Keratinocyte (primary cell): ENCODE measurements around the gene ATP6V0E1. TPM values are rescaled to one million over a fixed set of nuclear protein-coding genes. Genes with fewer than 3 reads are reported as not detected.
A peak's percentile ranks its signal among the peaks of the same experiment; 100 is the strongest.

Experiments
- DNase-seq: peaks from one replicate; pipeline ENCODE4 v3.0.0-alpha.2; 2011; ENCODE audit warnings: low read depth, missing footprints, low spot score
- FAIRE-seq: peaks from 2 replicates; lab custom pipeline; 2011; peaks lifted over from hg19 to GRCh38; lab: Jason Lieb, UNC
- H2AFZ ChIP-seq: 2 replicates; pipeline ENCODE4 v1.6.0; 2012; ENCODE audit warnings: low read length, control low read depth, inconsistent platforms; ENCODE audit not compliant: control insufficient read depth
- H3K27ac ChIP-seq: 2 replicates; pipeline ENCODE4 v1.5.1; 2011; ENCODE audit warnings: low read length; ENCODE audit not compliant: control insufficient read depth, insufficient read depth
- H3K27me3 ChIP-seq: 3 replicates; pipeline ENCODE4 v1.6.0; 2011; ENCODE audit warnings: low read length; ENCODE audit not compliant: control insufficient read depth, insufficient read depth; ENCODE audit errors: extremely low read depth
- H3K36me3 ChIP-seq, 2 experiments: 2 replicates in 1 of 2; 3 replicates in 1 of 2; pipeline ENCODE4 v1.5.1; 2011; ENCODE audit warnings: low read length in 2 of 2, mild to moderate bottlenecking in 1 of 2; ENCODE audit not compliant: control insufficient read depth in 2 of 2, insufficient read depth in 2 of 2; ENCODE audit errors: extremely low read depth in 1 of 2
- H3K4me1 ChIP-seq: 3 replicates; pipeline ENCODE4 v1.5.1; 2011; ENCODE audit warnings: low read length; ENCODE audit not compliant: control insufficient read depth, insufficient read depth; ENCODE audit errors: extremely low read depth
- H3K4me2 ChIP-seq: 3 replicates; pipeline ENCODE4 v1.6.0; 2011; ENCODE audit warnings: low read depth, low read length; ENCODE audit not compliant: control insufficient read depth, insufficient read depth; ENCODE audit errors: extremely low read depth
- H3K4me3 ChIP-seq, 3 experiments: fragments of 200-600 bp in 1 of 3; sonication (generic) in 1 of 3; 2 replicates in 2 of 3; 3 replicates in 1 of 3; pipeline ENCODE4 v1.5.1; 2011 to 2016; ENCODE audit warnings: low read length in 3 of 3, mild to moderate bottlenecking in 3 of 3, control low read depth in 2 of 3, inconsistent platforms in 1 of 3, low read depth in 1 of 3, mixed read lengths in 1 of 3, mixed run types in 1 of 3, moderate library complexity in 1 of 3; ENCODE audit not compliant: control insufficient read depth in 2 of 3, insufficient read depth in 2 of 3; ENCODE audit errors: extremely low read depth in 1 of 3
- H3K79me2 ChIP-seq: 2 replicates; pipeline ENCODE4 v1.6.0; 2012; ENCODE audit warnings: low read length; ENCODE audit not compliant: control insufficient read depth, insufficient read depth
- H3K9ac ChIP-seq: 3 replicates; pipeline ENCODE4 v1.6.0; 2011; ENCODE audit warnings: low read length; ENCODE audit not compliant: control insufficient read depth, insufficient read depth; ENCODE audit errors: extremely low read depth
- H3K9me1 ChIP-seq: 3 replicates; pipeline ENCODE4 v1.6.0; 2011; ENCODE audit warnings: low read length; ENCODE audit not compliant: control insufficient read depth, insufficient read depth; ENCODE audit errors: extremely low read depth
- H3K9me3 ChIP-seq: 2 replicates; pipeline ENCODE4 v1.5.1; 2012; ENCODE audit warnings: low read depth, low read length; ENCODE audit not compliant: control insufficient read depth
- H4K20me1 ChIP-seq: 3 replicates; pipeline ENCODE4 v1.6.0; 2011; ENCODE audit warnings: low read length; ENCODE audit not compliant: control insufficient read depth, insufficient read depth; ENCODE audit errors: extremely low read depth
- EZH2 ChIP-seq: IDR thresholded peaks from one replicate; pipeline ENCODE4 v1.6.1; 2012; ENCODE audit warnings: inconsistent platforms, mild to moderate bottlenecking, low read length, moderate library complexity
- dilution Hi-C: fragments of 300-500 bp; cut with MboI; formaldehyde crosslinking; loops from one replicate; pipeline ENCODE4 v1.7.0; 2020; ENCODE audit warnings: low sequenced_read_pairs; ENCODE audit not compliant: extremely low pct_ligation_motif_present
- polyA plus RNA-seq, 5 experiments: library from polyadenylated mRNA; depleted of rRNA in 3 of 5; stranded (reverse) in 3 of 5; stranded (forward) in 1 of 5; unstranded in 1 of 5; fragments of >200 nt; gene quantifications; 1 replicate in 1 of 5; 2 replicates in 3 of 5; 3 replicates in 1 of 5; pipeline versions ENCODE4 v1.2.1 to v1.2.3, GENCODE V29; 2011 to 2012; ENCODE audit warnings: missing spikeins in 2 of 5, low read depth in 1 of 5, low replicate concordance in 1 of 5
- TF ChIP-seq, protein P1 (sequence below), 3 experiments: IDR thresholded peaks in 1 of 3; conservative IDR thresholded peaks in 1 of 3; optimal IDR thresholded peaks in 1 of 3; 2 replicates in 2 of 3; 3 replicates in 1 of 3; pipeline versions ENCODE3 to v1.5.1; 2011; ENCODE audit warnings: low read length in 3 of 3, mild to moderate bottlenecking in 3 of 3, moderate library complexity in 2 of 3, control low read depth in 1 of 3, inconsistent platforms in 1 of 3; ENCODE audit not compliant: insufficient read depth in 2 of 3; ENCODE audit errors: extremely low read depth in 1 of 3

ATP6V0E1 gene
- polyA plus RNA-seq, 1 donor (not counting 4 experiments of a cell fraction or from before 2014, with no cell fraction given): 533 TPM

DNA sequence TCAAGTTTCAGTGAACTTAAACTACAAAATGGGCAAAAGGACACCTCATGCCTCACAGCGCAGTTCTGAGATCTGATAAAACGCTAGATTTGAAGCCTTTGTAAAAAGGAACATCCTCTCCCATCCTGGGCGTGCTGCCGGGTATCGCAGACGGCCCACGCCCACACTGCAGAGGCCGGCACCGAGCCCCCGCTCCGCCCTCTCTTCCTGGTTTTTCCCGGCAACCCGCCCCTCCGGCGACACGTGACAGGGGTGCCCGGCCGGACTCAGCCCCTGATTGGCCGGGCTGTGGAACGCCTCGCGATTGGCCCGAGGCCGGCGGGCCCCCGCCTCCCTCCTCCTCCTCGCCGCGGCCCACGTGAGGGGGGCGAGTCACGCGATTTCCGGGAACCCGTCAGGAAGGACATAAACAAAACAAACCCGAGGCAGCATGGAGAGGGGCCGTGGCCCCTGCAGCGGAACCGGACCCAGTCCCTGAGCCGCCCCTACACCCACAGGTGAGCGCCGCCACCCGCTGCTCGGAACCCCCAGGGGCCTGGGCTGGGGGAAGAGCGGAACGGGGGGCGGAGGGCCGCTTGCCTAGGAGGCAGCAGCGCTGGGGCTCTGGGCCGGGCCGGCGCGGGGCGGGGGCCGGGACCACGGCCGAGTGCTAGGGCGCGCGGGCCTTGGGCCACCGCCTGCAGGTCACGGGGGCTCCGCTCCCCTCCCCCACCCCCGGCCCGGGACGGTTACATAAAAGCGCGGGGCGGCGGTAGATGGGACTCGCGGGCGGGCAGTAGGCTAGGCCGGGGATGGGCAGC, 72.6 kb downstream of the ATP6V0E1 start, which contains the start of gene CREBRF:
Gene CREBRF (plus strand): TSS at position 370 of the 800 bp plus-strand sequence. CDS start 24,424 bp downstream, outside the sequence.
- FAIRE-seq: no peak

DNA sequence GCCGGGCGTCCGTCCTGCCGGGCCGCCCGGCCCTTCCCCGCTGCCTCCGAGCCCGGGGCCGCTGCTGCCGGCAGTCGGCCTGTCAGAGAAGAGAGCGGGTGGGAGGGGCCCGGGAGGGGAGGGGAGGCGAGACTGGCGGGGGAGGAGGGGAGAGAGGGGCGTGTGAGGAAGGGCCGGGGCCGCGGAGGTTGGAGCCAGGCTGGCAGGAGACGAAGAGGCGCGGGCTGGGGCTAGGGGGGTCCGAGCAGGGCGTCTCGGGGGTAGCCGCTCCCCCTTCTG, 73.2 kb downstream of the ATP6V0E1 start:
- H3K9ac ChIP-seq: peak overlapping the region; percentile 91

More for the DNA sequence above, 72.6 kb downstream of the ATP6V0E1 start, which contains the start of gene CREBRF:
- Histone ChIP-seq H3K4me3 (peak within 1 kb of the TSS; percentile 65 to 91 (median 87)), H3K27ac (peak within 1 kb of the TSS; percentile 91), H3K4me2 (peak within 1 kb of the TSS; percentile 90), H3K27me3 (no peaks in the 10 kb centered on the region), H3K9me3 (no peaks in the 10 kb centered on the region), H4K20me1 (no peaks in the 10 kb centered on the region), H3K36me3 (no peaks in the 10 kb centered on the region), H2AFZ (peak within 1 kb of the TSS; percentile 90), H3K4me1 (peaks cover 27% of the 10 kb centered on the region), H3K9ac (peak within 1 kb of the TSS; percentile 91), H3K9me1 (no peaks in the 10 kb centered on the region), H3K79me2 (peaks cover 3% of the 10 kb centered on the region)
- dilution Hi-C loops: no loop called here
- no peak for TF ChIP-seq EZH2
- TF ChIP-seq, protein P1, sequence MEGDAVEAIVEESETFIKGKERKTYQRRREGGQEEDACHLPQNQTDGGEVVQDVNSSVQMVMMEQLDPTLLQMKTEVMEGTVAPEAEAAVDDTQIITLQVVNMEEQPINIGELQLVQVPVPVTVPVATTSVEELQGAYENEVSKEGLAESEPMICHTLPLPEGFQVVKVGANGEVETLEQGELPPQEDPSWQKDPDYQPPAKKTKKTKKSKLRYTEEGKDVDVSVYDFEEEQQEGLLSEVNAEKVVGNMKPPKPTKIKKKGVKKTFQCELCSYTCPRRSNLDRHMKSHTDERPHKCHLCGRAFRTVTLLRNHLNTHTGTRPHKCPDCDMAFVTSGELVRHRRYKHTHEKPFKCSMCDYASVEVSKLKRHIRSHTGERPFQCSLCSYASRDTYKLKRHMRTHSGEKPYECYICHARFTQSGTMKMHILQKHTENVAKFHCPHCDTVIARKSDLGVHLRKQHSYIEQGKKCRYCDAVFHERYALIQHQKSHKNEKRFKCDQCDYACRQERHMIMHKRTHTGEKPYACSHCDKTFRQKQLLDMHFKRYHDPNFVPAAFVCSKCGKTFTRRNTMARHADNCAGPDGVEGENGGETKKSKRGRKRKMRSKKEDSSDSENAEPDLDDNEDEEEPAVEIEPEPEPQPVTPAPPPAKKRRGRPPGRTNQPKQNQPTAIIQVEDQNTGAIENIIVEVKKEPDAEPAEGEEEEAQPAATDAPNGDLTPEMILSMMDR (optimal IDR thresholded peaks at IDR 0.05 in 1 of 3, IDR thresholded peaks at IDR 0.05 in 1 of 3, conservative IDR thresholded peaks at IDR 0.05 in 1 of 3; ENCODE audit: extremely low read depth in 1 of 3, insufficient read depth in 2 of 3, low read length in 3 of 3): no peak
- peak; percentile 46 for DNase-seq

More for the DNA sequence above, 73.2 kb downstream of the ATP6V0E1 start:
- TF ChIP-seq EZH2: no peak
- TF ChIP-seq, protein P1 (optimal IDR thresholded peaks at IDR 0.05 in 1 of 3, IDR thresholded peaks at IDR 0.05 in 1 of 3, conservative IDR thresholded peaks at IDR 0.05 in 1 of 3; ENCODE audit: extremely low read depth in 1 of 3, insufficient read depth in 2 of 3, low read length in 3 of 3): no peak
- Histone ChIP-seq H3K9me3 (no peaks in the 10 kb centered on the region), H3K4me1 (peaks cover 24% of the 10 kb centered on the region), H2AFZ (peak overlapping the region; percentile 46), H3K9me1 (no peaks in the 10 kb centered on the region), H3K27ac (peak overlapping the region; percentile 91), H3K4me2 (peak overlapping the region; percentile 32), H3K79me2 (peaks cover 3% of the 10 kb centered on the region), H3K36me3 (no peaks in the 10 kb centered on the region), H3K27me3 (no peaks in the 10 kb centered on the region), H3K4me3 (peak overlapping the region; percentile 65 to 91 (median 87)), H4K20me1 (no peaks in the 10 kb centered on the region)
- DNase-seq (no peak), FAIRE-seq (no peak)
- dilution Hi-C loops: no loop called here
